ENCODE data around the gene ATE1. TPM values are rescaled to one million over a fixed set of nuclear protein-coding genes. Genes with fewer than 3 reads are reported as not detected.

The ATE1 gene
- total RNA-seq, 2 experiments from 2014 or later = 13.6 to 17.5 TPM

GRCh38 chr10:121796342-121796741, 131.5 kb downstream of the ATE1 start:
- H3K27me3 Mint-ChIP-seq (ENCODE audit: low read depth) = no peaks in the 10 kb centered on the region

GRCh38 chr10:121792198-121792597, 135.6 kb downstream of the ATE1 start:
- intact Hi-C loops (cut with micrococcal nuclease) = no loop called here
- H3K27me3 Mint-ChIP-seq (ENCODE audit: low read depth) = no peaks in the 10 kb centered on the region
- no peaks in the 10 kb centered on the region for H3K9me3 Mint-ChIP-seq
- no peak overlapping the region for H3K4me3 Mint-ChIP-seq
- CTCF ChIA-PET = no interaction called here
- no peak overlapping the region for H3K27ac Mint-ChIP-seq
- DNase-seq = no peak
- peaks cover 23% of the 10 kb centered on the region for H3K36me3 Mint-ChIP-seq (ENCODE audit: low read depth)
- H3K4me1 Mint-ChIP-seq (ENCODE audit: low read depth) = no peaks in the 10 kb centered on the region

More at GRCh38 chr10:121796342-121796741, 131.5 kb downstream of the ATE1 start:
- CTCF ChIA-PET = no interaction called here
- no peak overlapping the region for H3K4me3 Mint-ChIP-seq
- H3K9me3 Mint-ChIP-seq = no peaks in the 10 kb centered on the region
- H3K36me3 Mint-ChIP-seq (ENCODE audit: low read depth) = peaks cover 13% of the 10 kb centered on the region
- no peaks in the 10 kb centered on the region for H3K4me1 Mint-ChIP-seq (ENCODE audit: low read depth)
- no peak overlapping the region for H3K27ac Mint-ChIP-seq
- DNase-seq = no peak
- intact Hi-C loops (cut with micrococcal nuclease) = no loop called here

DNA sequence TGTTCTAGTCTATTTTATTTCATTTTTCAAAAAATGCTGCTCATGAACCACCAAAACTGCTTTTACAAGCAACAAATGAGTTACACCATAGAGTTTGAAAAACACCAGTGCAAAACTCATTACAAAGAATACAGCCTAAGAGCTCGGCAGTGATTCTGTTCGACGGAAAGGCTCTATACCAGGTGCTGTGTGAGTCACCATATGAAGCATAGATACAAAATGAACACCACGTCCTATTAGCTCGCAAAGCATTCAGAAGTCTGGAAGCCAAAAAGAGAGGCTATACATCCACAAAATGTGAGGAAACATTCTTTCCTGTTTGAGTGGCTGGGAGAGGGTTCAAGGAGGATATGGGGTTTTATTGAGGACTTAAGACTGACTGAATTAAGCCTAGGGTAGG, 136.1 kb downstream of the ATE1 start:
- DNase-seq = no peak
- H3K36me3 Mint-ChIP-seq (ENCODE audit: low read depth) = peaks cover 23% of the 10 kb centered on the region
- no peak overlapping the region for H3K27ac Mint-ChIP-seq
- CTCF ChIA-PET = no interaction called here
- H3K4me1 Mint-ChIP-seq (ENCODE audit: low read depth) = no peaks in the 10 kb centered on the region
- no peaks in the 10 kb centered on the region for H3K27me3 Mint-ChIP-seq (ENCODE audit: low read depth)
- H3K9me3 Mint-ChIP-seq = no peaks in the 10 kb centered on the region
- intact Hi-C loops (cut with micrococcal nuclease) = no loop called here
- no peak overlapping the region for H3K4me3 Mint-ChIP-seq

DNA sequence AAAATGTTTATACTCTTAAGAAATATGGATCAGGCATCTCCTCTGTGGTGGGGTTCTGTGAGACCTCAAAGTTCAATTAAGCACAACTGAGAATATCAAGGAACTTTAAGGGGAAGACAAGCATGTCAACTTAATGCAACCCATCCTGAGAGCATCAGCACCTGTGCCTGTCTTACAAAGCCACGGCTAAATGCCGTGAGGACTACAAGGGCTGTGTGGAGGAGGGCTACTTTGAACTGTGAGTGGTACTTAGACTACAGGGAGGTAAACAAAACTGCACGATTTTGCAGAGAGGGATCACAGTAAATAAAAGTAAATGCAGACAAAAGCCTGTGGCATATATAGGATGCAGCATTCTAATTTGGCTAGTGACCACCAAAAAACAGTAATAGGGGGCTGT, 139.1 kb downstream of the ATE1 start:
- intact Hi-C loops (cut with micrococcal nuclease) = no loop called here
- H3K27me3 Mint-ChIP-seq (ENCODE audit: low read depth) = no peaks in the 10 kb centered on the region
- no peak overlapping the region for H3K27ac Mint-ChIP-seq
- H3K36me3 Mint-ChIP-seq (ENCODE audit: low read depth) = peaks cover 24% of the 10 kb centered on the region
- H3K4me3 Mint-ChIP-seq = no peak overlapping the region
- H3K4me1 Mint-ChIP-seq (ENCODE audit: low read depth) = no peaks in the 10 kb centered on the region
- CTCF ChIA-PET = no interaction called here
- no peaks in the 10 kb centered on the region for H3K9me3 Mint-ChIP-seq
- DNase-seq = no peak

- Mint-ChIP-seq H3K27ac (no peak overlapping the region), H3K4me1 (ENCODE audit: low read depth) (no peaks in the 10 kb centered on the region), H3K27me3 (ENCODE audit: low read depth) (no peaks in the 10 kb centered on the region), H3K4me3 (no peak overlapping the region), H3K36me3 (ENCODE audit: low read depth) (peaks cover 26% of the 10 kb centered on the region), H3K9me3 (no peaks in the 10 kb centered on the region)
- intact Hi-C loops (cut with micrococcal nuclease) = no loop called here
- no peak for DNase-seq
- CTCF ChIA-PET = no interaction called here
Observed at GRCh38 chr10:121788115-121788514, 139.7 kb downstream of the ATE1 start.

GRCh38 chr10:121787169-121787568, 140.7 kb downstream of the ATE1 start:
- H3K9me3 Mint-ChIP-seq = no peaks in the 10 kb centered on the region
- intact Hi-C loops (cut with micrococcal nuclease) = no loop called here
- H3K36me3 Mint-ChIP-seq (ENCODE audit: low read depth) = peaks cover 31% of the 10 kb centered on the region
- DNase-seq = no peak
- no peaks in the 10 kb centered on the region for H3K27me3 Mint-ChIP-seq (ENCODE audit: low read depth)
- CTCF ChIA-PET = no interaction called here
- no peak overlapping the region for H3K27ac Mint-ChIP-seq
- H3K4me3 Mint-ChIP-seq = no peak overlapping the region
- H3K4me1 Mint-ChIP-seq (ENCODE audit: low read depth) = no peaks in the 10 kb centered on the region

GRCh38 chr10:121783782-121784372, 144.0 kb downstream of the ATE1 start:
- Mint-ChIP-seq H3K27ac (no peak overlapping the region), H3K9me3 (no peaks in the 10 kb centered on the region), H3K27me3 (ENCODE audit: low read depth) (no peaks in the 10 kb centered on the region), H3K4me3 (no peak overlapping the region), H3K36me3 (ENCODE audit: low read depth) (peaks cover 17% of the 10 kb centered on the region), H3K4me1 (ENCODE audit: low read depth) (no peaks in the 10 kb centered on the region)
- DNase-seq = no peak
- intact Hi-C loops (cut with micrococcal nuclease) = no loop called here
- CTCF ChIA-PET = interaction anchor here (0.7 kb wide), 1 partner anchor 41 kb away, joined by 4 read pairs; no protein-coding TSS in a partner anchor

- no peak for DNase-seq
- H3K4me1 Mint-ChIP-seq (ENCODE audit: low read depth) = no peaks in the 10 kb centered on the region
- CTCF ChIA-PET = no interaction called here
- intact Hi-C loops (cut with micrococcal nuclease) = no loop called here
- no peaks in the 10 kb centered on the region for H3K27me3 Mint-ChIP-seq (ENCODE audit: low read depth)
- no peak overlapping the region for H3K27ac Mint-ChIP-seq
- no peaks in the 10 kb centered on the region for H3K9me3 Mint-ChIP-seq
- peaks cover 11% of the 10 kb centered on the region for H3K36me3 Mint-ChIP-seq (ENCODE audit: low read depth)
- no peak overlapping the region for H3K4me3 Mint-ChIP-seq
Observed at GRCh38 chr10:121781101-121781500, 146.7 kb downstream of the ATE1 start.

DNA sequence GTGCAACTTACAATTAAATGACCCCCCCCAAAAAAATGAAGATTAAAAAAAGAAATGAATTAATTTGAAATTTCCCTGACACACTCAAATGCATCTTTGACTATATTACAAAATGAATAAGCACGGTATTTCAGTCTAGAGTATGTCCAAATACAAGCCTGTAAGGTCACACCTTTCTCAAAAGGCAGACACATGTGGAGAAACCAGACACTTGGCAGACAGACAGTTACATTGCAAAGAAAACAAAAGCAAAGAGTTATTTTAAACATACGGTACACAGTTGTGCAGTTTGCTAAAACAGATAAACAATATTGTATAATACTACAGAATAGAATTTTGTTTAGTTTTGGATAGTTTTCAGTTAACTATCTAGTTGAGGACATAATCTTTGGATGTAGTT, 153.0 kb downstream of the ATE1 start:
- intact Hi-C loops (cut with micrococcal nuclease) = no loop called here
- no peak overlapping the region for H3K4me3 Mint-ChIP-seq
- H3K4me1 Mint-ChIP-seq (ENCODE audit: low read depth) = no peaks in the 10 kb centered on the region
- peaks cover 26% of the 10 kb centered on the region for H3K36me3 Mint-ChIP-seq (ENCODE audit: low read depth)
- no peaks in the 10 kb centered on the region for H3K9me3 Mint-ChIP-seq
- no peak for DNase-seq
- CTCF ChIA-PET = no interaction called here
- no peaks in the 10 kb centered on the region for H3K27me3 Mint-ChIP-seq (ENCODE audit: low read depth)
- H3K27ac Mint-ChIP-seq = no peak overlapping the region

GRCh38 chr10:121774404-121774803, 153.4 kb downstream of the ATE1 start:
- DNase-seq = no peak
- H3K9me3 Mint-ChIP-seq = no peaks in the 10 kb centered on the region
- H3K27me3 Mint-ChIP-seq (ENCODE audit: low read depth) = no peaks in the 10 kb centered on the region
- no peak overlapping the region for H3K4me3 Mint-ChIP-seq
- H3K36me3 Mint-ChIP-seq (ENCODE audit: low read depth) = peaks cover 28% of the 10 kb centered on the region
- no peaks in the 10 kb centered on the region for H3K4me1 Mint-ChIP-seq (ENCODE audit: low read depth)
- no peak overlapping the region for H3K27ac Mint-ChIP-seq
- intact Hi-C loops (cut with micrococcal nuclease) = no loop called here
- CTCF ChIA-PET = interaction anchor here (0.9 kb wide), 1 partner anchor 127 kb away, joined by 3 read pairs; no protein-coding TSS in a partner anchor

DNA sequence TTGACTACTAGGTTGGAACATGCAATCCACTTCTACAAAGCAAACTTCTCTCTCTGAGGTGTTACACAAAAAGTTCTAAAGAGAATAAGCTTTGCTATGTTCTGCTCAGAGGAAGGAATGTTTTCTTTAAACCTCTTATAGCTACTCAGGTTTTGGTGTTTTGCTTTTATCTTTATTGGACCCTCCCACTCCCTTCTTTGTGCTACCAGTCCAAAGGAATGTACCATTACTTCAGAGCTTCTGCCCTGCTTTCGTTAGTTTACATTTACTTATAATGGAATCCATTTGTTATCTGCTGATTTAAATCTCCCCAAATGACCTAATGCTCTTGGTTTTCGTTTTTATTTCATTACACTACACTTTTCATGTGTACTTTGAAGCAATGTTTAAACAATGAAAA, 154.9 kb downstream of the ATE1 start:
- Mint-ChIP-seq H3K9me3 (peaks cover 3% of the 10 kb centered on the region), H3K4me1 (ENCODE audit: low read depth) (no peaks in the 10 kb centered on the region), H3K4me3 (no peak overlapping the region), H3K27me3 (ENCODE audit: low read depth) (no peaks in the 10 kb centered on the region), H3K36me3 (ENCODE audit: low read depth) (peaks cover 36% of the 10 kb centered on the region), H3K27ac (no peak overlapping the region)
- CTCF ChIA-PET = no interaction called here
- DNase-seq = no peak
- intact Hi-C loops (cut with micrococcal nuclease) = no loop called here

DNA sequence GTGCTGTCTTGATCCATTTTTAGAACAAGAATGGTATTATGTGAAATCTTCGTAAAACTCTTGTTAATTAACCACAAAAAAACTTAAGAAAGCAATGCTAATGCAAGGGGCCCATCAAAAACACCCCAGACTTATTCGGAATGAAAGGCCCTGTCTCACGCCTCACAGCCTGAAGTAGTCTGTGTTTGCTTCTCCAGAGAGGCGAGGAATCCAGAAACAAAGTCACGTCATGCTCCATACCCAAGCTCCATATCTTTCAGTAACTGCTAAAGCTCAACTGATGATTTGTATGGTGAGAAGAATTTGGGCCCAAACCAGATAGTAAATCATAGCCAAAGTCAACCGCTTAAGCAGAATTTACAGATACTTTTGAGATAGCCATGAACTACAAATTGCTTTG, 155.4 kb downstream of the ATE1 start:
- H3K36me3 Mint-ChIP-seq (ENCODE audit: low read depth) = peaks cover 40% of the 10 kb centered on the region
- H3K27me3 Mint-ChIP-seq (ENCODE audit: low read depth) = no peaks in the 10 kb centered on the region
- intact Hi-C loops (cut with micrococcal nuclease) = no loop called here

GRCh38 chr10:121771966-121772365, 155.9 kb downstream of the ATE1 start:
- Mint-ChIP-seq H3K4me3 (no peak overlapping the region), H3K9me3 (peaks cover 9% of the 10 kb centered on the region), H3K27ac (no peak overlapping the region), H3K27me3 (ENCODE audit: low read depth) (no peaks in the 10 kb centered on the region), H3K4me1 (ENCODE audit: low read depth) (no peaks in the 10 kb centered on the region), H3K36me3 (ENCODE audit: low read depth) (peaks cover 44% of the 10 kb centered on the region)
- intact Hi-C loops (cut with micrococcal nuclease) = no loop called here
- CTCF ChIA-PET = no interaction called here
- no peak for DNase-seq

More for the DNA sequence above, 155.4 kb downstream of the ATE1 start:
- no peaks in the 10 kb centered on the region for H3K4me1 Mint-ChIP-seq (ENCODE audit: low read depth)
- DNase-seq = no peak
- peaks cover 6% of the 10 kb centered on the region for H3K9me3 Mint-ChIP-seq
- H3K4me3 Mint-ChIP-seq = no peak overlapping the region
- H3K27ac Mint-ChIP-seq = no peak overlapping the region
- CTCF ChIA-PET = no interaction called here
